GM12891 (cell line): ENCODE measurements around the gene RIMS1.

Experiments used
- PAX5 ChIP-seq: IDR thresholded peaks from 2 replicates; pipeline ENCODE4 v1.6.1; 2011; ENCODE audit warnings: low read length, moderate library complexity, mild to moderate bottlenecking; ENCODE audit not compliant: insufficient read depth, severe bottlenecking
- POLR2A ChIP-seq: IDR thresholded peaks from 2 replicates; pipeline ENCODE4 v1.6.1; 2011; ENCODE audit warnings: low read depth, low read length, control low read depth
- POLR2AphosphoS5 ChIP-seq: IDR thresholded peaks from 2 replicates; pipeline ENCODE4 v1.6.1; 2011; ENCODE audit warnings: low read depth, low read length, control low read depth
- POU2F2 ChIP-seq: IDR thresholded peaks from 2 replicates; pipeline ENCODE4 v1.6.1; 2011; ENCODE audit warnings: low read depth, mild to moderate bottlenecking, control low read depth, low read length, moderate library complexity
- TAF1 ChIP-seq: IDR thresholded peaks from 2 replicates; pipeline ENCODE4 v1.6.1; 2011; ENCODE audit warnings: low read depth, low read length, control low read depth

- TF ChIP-seq POLR2AphosphoS5, result no peak
- TF ChIP-seq POLR2A, result no peak
- no peak for TF ChIP-seq TAF1
- no peak for TF ChIP-seq PAX5
- no peak for TF ChIP-seq POU2F2
Observed at GRCh38 chr6:72206606-72207005, 320.3 kb downstream of the RIMS1 start.
